Measurements from ENCODE around the gene NRBP1.

NRBP1 gene

DNA sequence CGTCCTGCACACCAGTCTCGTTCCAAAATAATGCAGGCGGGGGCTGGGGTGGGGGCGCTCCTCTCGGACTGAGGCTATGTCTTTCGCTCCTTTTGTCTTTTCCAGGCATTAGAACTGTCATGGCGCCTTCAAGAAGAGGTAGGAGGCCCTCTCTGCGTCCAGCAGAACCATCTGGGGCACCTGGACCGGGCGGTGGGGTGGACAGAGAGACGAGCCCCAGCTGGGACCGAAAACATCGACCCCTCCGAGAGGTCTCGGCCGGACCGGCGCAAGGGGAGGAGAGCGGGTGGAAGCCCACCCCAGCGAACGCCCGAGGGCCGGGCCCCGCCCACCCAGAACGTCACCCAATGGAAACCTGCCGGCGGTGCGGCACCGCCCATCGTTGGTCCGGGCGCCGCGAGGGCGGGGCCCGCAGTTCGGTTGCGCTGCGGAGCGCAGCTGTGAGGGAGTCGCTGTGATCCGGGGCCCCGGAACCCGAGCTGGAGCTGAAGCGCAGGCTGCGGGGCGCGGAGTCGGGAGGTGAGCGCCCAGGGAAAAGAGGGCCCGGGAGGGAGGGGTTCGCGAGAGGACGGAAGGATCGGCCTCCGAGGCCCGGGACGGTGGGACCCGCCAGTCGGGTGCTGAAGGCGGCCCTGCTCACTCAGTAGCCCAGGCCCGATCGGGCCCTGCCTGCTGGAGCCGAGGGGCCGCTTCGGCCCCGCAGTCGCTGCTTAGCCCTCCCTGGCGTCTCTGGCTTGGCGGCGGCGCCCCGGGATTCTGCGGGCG lies at the start of gene NRBP1:
Gene NRBP1 (plus strand): TSS at position 419 of the 765 bp plus-strand sequence. CDS start 4,643 bp downstream, outside the sequence.
- DNase-seq: peak; percentile 94

DNA sequence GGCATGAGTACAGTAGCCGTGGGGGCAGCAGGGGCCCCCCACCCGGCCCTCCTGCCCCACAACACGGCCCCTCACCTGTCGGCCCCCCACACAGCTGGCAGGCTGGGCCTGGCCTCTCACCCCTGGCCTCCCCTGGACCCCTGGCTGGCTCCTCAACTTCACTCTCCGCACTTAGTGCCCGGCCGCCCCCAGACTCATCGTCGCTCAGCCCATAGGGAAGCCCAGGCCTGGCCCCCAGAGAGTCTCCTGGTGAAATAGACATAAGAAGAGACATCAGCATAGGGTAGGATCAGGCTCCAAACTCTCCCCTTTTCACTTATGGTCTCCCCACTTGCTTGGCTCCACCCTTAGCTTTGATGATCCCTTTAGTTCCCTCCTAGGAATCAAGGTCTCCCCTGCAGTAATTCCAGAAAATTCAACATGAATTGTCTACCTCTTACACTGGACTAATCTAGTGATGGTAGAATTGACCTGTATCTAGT lies 49.6 kb upstream of the NRBP1 start:
- DNase-seq: no peak

DNA sequence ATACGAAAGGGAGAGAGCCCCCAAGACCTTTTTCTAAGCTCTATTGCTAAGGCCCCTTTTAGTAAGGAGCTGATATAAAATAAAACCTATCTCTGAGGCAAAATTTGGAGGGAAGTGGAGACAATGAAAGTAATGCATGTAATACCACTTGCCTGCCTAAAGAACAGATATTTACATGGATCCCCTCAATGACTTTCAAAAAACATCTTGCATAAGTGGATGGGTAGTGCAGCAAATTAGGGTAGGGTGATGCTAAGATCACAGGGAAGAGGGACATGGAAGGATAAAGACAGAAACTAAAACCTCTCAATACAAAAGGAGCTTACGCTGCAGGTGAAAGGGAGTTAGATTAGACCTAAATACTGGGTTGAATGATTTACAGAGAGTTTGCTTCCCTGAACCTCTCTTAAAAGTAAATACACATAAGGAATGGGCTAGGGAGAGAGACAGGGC lies 49.0 kb upstream of the NRBP1 start:
- no peak for DNase-seq

DNA sequence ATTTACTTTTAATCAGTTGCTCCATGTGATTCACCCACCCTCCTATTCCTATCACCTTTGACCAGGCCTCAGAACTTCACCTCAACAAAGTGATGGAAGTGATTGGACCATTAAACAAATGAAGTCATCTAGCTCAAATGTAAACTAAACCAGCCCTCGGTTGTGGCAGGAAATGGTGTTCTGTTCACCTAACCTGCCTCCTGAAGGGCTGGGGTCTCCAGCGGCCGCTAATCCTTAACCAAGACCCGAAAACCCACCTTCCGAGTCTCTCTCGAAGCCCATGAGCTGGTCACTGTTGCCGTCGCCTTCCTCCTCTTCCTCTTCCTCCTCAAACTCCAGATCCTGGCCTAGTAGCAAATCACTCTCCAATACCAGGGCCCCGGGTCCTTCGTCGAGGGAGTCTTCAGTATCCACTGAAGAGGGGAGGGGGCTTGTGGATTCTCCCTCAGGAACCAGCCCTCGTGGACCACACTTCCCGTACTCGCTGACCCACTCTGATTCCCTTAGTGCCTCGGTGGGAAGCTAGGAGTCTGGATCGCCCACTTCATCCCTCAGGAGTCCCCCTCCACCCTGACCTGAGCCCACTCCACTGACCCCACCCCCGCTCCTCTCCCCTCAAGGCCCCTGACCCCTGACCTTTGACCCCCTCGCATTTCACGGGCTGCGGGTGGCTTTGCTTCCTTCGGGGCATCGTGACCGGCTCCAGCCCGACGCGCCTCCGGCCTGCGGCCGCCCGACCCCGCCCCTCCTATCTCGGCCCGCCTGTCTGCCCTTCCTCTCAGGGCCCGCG lies 48.4 kb upstream of the NRBP1 start:
- peak; percentile 13 for DNase-seq

DNA sequence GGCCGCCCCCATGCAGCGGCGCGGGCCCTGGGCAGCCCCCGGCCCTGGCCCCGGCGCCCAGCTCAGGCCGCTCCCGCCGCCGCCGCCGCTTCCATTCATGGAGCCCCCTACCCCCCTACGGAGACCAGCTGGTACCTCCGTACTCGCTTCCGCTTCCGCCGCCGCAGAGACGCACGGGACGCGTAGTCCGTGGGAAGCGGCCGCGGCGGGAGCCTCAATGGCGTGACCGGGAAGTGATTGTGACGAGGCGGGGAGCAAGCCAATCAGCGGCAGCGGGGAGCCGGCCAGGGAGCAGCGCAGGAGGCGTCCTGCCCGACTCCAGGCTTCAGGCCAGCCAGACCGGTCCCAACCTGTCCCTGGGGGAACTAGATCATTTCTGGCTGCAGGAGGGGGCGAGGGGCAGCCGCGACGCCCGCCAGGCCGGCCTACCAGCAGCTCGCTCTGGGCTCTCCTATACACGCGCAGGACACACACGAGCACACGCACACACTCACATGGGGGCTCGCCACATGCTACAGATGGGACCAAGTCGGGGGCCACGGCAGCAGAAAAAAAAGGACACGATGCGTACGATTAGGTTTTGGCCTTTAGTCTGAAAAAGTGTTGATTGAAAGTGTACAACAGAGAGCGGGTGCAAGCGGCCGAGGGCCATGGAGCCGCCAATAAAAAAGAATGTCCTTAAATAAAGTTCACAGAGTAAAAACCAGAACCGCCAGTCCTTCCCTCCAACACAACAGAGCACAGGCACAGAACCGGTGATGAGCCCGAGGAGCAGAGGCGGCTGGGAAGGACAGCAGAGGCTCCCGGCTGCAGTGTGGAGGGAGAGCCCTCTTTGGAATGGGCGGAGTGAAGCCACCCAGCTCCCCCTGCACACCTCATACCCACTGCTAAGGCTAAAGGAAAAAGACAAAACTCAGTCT lies 47.5 kb upstream of the NRBP1 start, which contains the start of gene ZNF513:
Gene ZNF513 (minus strand): TSS at position 109 of the 920 bp plus-strand sequence. CDS start 208 bp downstream, outside the sequence.
- DNase-seq: peak; percentile 88

DNA sequence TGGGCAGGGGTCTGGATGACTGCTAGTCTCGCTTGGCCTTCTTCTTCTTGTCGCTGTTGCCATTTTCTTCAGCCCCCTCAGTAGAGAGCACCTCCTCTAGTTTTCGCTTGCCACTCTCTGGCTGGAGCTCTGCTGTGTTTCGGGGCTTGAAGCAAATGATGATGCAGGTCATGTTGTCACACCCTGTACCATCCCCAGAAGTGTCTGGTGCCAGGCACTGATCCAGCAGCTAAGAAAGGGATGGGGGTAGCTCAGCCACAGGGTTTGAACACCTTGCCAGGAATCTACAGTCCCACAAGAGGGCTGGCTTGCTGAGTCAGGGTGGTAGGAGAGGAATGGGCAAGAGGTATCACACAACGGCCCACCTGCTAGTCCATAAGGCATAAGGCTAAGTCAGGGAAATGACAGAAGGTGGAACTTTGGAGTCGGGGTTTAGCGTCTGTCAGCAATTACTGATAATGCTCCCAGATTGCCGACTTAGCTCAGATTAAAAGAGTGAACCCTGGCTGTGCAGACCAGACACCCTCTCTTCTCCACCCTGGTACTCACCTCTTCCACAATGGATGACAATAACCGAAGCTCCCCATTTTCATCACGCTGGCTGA lies 46.8 kb upstream of the NRBP1 start:
- no peak for DNase-seq

DNA sequence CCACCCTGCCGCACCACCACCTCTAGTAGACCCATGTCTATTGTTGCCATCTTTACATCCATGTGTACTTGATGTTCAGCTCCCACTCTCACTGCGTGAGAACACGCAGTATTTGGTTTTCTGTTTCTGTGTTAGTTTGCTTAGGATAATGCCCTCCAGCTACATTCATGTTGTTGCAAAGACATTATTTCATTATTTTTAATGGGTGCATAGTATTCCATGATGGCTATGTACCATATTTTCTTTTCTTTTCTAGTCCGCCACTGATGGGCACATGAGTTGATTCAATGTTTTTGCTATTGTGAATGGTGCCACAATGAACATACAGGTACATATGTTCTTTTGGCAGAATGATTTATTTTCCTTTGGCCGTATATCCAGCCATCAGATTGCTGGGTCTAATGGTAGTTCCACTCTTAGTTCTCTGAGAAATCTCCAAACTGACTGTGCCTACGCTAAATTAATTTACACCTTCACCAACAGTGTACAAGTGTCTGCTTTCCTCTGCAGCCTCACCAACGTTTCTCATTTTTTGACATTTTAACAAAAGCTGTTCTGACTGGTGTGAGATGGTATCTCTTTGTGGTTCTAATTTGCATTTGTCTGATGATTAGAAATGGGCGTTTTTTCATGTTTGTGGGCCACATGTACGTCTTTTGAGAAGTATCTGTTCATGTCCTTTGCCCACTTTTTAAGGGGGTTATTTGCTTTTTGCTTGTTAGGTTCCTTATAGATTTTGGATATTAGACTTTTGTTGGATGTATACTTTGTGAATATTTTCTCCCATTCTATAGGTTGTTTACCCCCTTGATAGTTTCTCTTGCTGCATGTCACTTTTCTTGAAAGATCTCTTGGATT lies 37.4 kb upstream of the NRBP1 start:
- DNase-seq: no peak

DNA sequence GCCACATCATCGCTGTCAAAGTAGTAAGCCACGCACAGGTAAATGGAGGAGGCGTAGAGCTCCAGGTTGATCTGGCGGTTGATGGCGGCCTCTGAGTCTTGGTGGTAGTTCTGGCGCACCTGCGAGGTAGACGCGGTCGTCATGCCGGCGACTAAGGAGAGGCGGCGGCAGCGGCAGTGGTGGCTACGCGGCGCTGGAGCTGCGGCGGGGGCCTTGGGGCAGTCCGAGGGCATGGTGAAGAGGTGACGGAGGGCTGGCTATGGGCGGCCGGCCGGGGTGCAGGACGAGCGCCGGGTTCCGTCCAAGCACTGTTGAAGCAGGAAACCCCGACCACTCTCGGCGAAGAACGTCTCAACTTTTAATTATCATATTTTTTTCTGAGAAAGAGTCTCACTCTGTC lies 35.2 kb upstream of the NRBP1 start:
- DNase-seq: no peak

DNA sequence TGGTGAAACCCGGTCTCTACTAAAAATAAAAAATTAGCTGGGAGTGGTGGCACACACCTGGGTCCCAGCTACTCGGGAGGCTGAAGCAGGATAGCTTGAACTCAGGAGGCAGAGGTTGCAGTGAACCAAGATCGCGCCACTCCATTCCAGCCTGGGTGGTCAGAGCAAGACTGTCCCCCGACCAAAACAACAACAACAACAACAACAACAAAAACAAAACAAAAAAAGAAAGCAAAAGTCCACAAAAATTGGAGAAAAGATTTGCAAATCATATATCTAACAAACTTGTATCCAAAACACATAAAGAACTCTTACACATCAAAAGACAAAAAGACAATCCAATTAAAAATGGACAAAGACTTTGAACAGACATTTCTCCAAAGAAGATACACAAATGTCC lies 29.5 kb upstream of the NRBP1 start:
- DNase-seq: no peak

DNA sequence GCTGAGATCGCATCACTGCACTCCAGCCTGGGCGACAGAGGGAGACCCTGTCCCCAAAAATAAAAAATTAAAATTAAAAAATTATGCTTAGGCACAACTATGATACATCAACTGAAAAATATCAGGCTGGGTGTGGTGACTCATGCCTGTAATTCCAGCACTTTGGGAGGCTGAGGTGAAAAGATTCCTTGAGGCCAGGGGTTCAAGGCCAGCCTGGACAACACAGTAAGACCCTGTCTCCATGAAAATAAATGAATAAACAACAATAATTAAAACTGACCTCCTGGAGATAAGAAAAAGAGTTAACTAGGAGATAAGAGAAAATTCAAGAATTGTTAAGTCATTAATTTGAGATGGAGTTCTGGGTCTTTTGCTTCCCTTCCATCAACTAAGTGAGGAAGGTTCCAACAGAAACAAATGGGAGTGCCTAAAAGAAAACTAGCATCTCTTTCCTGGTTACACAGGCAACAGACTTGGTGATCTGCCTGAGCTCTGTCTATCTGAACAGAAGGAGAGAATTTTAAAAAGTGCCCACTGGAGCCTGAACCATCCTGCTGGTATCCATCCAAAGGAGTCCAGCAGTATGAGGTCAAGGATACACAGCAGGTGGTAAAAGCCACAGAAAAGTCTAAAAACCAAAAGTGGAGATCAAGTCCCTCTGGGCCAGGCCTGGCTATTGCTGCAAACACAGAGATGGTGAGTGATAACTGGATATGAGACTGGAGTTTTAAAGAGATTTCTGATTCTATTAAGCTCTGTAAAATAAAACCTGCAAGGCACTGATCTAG lies 27.9 kb upstream of the NRBP1 start:
- DNase-seq: no peak

DNA sequence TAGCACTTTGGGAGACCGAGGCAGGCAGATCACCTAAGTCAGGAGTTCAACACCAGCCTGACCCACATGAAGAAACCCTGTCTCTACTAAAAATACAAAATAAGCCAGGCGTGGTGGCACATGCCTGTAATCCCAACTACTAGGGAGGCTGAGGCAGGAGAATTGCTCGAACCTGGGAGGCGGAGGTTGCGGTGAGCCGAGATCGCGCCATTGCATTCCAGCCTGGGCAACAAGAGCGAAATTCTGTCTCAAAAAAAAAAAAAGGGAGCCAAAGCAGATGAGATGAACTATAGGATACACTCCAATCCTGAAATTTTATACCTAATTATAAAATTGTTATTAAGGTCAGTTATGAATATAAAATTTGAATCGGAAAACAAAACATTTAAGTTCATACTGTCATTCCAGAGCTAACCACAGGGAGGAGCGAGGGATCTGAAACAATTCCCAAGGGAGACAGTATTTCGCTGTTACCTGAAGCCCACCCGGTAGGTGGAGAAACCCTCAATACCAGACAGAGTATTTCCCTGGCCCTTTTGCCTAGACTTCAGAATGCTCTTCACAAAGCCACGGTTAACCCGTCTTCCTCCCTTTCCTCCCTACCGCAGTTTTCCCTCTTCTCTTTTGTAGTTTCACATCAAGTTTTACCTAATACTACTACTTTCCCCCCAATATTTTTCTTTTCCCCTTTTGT lies 20.5 kb upstream of the NRBP1 start:
- DNase-seq: no peak

DNA sequence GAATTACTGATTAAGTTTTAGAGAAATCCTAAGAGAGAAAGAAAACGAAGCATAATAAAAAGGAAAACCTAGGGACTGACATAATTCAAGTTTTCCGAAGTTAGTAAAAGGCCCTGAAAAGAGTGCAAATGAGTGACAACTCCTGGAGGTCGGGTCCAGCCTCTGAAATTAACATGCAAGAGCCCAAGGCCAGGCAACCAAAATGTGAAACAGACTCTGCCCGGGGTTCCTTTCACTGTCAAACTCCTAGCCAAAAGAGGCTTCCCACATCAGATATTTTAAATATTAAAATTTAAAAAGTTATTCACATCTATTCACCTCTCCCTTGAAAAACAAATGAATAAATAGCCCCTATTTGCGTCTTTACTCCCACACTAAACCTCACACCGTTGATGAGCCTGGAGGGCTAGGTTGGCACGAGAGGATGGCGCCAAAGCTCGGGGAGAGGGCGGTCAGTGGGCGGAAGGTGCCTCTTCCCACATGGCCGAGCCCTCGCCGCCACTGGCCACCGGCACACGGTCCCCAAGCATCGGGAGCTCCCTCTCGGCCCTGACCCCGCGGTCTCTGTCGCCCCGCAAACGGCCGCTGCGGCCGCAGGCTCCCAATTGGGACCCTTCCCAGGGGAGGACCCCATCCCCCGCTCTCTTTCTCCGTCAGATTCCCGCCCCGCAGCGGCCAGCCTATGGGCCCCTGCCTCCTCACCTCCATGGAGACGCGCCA lies 19.7 kb upstream of the NRBP1 start:
- DNase-seq: peak; percentile 35

DNA sequence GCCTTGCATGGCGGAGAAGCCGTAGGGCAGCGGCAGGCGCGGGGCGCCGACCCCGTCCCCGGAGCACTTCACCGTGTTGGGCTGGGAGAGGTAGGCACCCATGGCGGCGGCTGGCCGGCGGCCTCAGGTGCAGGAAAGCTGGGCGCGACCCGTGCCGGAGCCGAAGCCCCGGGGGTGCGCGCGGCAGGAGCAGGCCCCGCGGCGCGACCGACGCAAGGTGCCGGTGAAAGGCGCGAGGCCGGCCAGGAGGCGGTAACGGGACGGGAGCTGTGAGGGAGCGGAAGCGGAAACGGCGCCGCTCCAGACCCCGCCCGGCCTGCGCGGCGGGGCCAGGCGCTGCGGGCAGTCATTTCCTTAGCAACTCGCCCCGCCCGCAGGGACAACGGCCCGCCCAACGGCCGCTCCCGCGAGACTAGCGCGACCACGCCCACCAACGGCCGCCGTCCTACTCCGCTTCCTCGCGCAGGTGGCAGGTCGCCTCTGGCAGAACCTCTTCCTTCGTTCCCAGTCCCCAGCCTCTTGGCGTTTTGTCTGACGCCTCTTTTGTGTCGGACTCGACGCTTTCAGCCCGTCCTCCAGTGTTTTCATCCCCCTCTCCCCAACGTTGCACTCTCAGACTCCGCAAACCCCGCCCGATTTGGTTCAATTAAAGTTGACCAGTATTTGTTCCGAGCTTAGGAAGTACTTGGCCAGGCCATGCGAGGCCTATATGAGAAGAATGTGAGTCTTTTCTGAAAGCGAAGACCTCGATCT lies 18.9 kb upstream of the NRBP1 start, which contains the start of gene PPM1G:
Gene PPM1G (minus strand): TSS at position 271 of the 753 bp plus-strand sequence. CDS start 169 bp downstream, at position 102.
- DNase-seq: peak; percentile 98

DNA sequence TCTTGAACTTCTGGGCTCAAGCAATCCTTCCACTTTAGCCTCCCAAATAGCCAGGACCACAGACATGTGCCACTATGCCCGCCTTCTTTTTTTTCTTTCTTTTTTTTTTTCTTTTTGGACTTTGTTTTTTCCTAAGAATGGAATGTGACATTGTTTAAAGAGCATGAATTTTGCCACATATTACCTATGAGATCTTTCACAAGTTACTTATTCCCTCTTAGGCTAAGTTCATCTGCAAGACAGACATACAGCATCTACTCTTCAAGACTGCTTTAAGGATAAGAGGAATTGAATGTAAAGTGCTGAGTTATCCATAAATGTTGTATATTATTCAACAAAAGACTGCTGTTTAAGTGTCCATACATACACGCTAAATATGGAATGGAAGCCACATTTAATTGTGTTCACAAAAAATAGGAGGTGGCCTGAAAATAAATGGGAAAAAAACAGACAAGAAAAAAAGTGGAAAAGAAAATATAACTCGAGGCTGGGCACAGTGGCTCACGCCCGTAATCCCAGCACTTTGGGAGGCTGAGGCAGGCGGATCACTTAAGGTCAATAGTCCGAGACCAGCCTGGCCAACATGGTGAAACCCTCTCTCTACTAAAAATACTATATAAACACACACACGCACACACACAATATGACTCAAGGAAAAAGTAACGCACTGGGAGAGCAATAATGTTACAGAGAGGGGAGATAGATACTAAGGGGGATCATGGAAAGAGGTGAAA lies 15.8 kb upstream of the NRBP1 start:
- DNase-seq: no peak

DNA sequence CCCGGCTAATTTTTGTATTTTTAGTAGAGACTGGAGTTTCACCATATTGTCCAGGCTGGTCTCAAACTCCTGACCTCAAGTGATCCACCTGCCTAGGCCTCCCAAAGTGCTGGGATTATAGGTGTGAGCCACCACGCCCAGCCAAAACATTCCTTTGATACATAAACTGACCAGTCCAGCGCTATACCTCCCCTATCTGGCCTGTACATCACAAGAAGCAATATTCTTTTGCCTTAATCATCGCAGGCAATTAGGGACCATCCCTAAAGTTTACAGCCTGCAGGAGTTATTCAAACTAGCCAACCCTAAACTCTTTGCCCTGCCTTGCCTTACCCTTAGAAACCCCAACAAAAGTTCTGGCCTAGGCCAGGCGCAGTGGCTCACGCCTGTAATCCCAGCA lies 12.3 kb upstream of the NRBP1 start:
- DNase-seq: no peak

DNA sequence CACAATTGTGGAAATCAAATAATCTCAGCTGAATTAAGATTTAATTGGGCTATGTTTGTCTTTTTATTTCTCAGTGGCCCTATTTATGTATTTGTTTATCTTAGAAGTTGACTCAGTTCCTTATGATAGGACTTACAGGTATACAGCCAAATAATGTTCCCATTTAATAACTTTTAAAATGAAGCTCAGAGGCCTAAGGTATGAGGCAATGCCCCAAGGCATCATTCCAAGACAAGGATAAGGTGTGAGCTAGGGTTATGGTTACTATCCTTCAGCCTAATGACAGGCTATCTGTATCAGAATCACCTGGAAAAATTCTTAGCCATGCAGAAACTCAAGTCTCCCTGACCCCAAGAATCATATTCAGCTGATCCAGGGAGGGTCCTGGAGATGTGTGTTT lies 7.4 kb upstream of the NRBP1 start:
- no peak for DNase-seq

DNA sequence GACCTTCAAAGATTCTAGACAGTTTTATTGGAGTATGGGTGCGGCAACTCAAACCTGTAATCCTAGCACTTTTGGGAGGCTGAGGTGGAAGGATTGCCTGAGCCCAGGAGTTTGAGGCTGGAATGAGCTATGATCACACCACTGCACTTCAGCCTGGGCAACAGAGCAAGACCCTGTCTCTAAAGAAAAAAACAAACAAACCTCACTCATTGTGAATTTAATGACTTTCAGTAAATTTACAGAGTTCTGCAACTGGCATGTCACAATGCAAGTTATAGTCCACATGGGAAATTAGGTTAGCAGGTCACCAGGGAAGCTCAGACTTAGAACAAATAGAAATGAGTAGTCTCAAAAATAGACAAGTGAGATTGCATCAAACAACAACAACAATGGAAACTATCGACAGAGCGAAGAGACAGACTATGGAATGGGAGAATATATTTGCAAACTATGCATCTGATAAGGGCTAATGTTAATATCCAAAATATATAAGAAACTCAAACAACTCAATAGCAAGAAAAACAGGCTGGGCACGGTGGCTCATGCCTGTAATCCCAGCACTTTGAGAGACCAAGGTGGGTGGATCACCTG lies 6.7 kb upstream of the NRBP1 start:
- no peak for DNase-seq
